ENCODE measurements around the gene EPB41L4A. TPM values are rescaled to one million over a fixed set of nuclear protein-coding genes. Genes with fewer than 3 reads are reported as not detected.

EPB41L4A gene
- total and polyA plus RNA-seq, 4 donors: 23.4 to 67.5 (median 40.4) TPM

- H3K36me3 ChIP-seq (ENCODE audit: control insufficient read depth, insufficient read depth, low read length): no peaks in the 10 kb centered on the region
- WGBS (ENCODE audit: insufficient coverage): 71% methylated on average over 1 of the region's 2 CpGs
- no peak overlapping the region for H3K27ac ChIP-seq (ENCODE audit: low read depth, low read length)
- H3K9me3 ChIP-seq (ENCODE audit: control insufficient read depth, insufficient read depth, low read length): peaks cover 2% of the 10 kb centered on the region
- H3K27me3 ChIP-seq (ENCODE audit: control insufficient read depth, insufficient read depth, low read length): no peaks in the 10 kb centered on the region
- DNase-seq (ENCODE audit: low read depth in 4 of 6, low spot score in 6 of 6): peak in 1 of 6 donors; percentile 71
- H3K4me1 ChIP-seq (ENCODE audit: control insufficient read depth, insufficient read depth, low read length): no peaks in the 10 kb centered on the region
- H3K4me3 ChIP-seq (ENCODE audit: low read depth, low read length): no peak overlapping the region
Observed at GRCh38 chr5:112306956-112307355, 112.1 kb downstream of the EPB41L4A start.

- no CpG with 5 or more reads among the region's 2 CpGs for WGBS (ENCODE audit: insufficient coverage)
- no peak for DNase-seq (ENCODE audit: low read depth in 4 of 6, low spot score in 6 of 6)
- H3K9me3 ChIP-seq (ENCODE audit: control insufficient read depth, insufficient read depth, low read length): peaks cover 3% of the 10 kb centered on the region
- H3K27me3 ChIP-seq (ENCODE audit: control insufficient read depth, insufficient read depth, low read length): no peaks in the 10 kb centered on the region
- H3K36me3 ChIP-seq (ENCODE audit: control insufficient read depth, insufficient read depth, low read length): no peaks in the 10 kb centered on the region
- no peak overlapping the region for H3K4me3 ChIP-seq (ENCODE audit: low read depth, low read length)
- no peak overlapping the region for H3K27ac ChIP-seq (ENCODE audit: low read depth, low read length)
- H3K4me1 ChIP-seq (ENCODE audit: control insufficient read depth, insufficient read depth, low read length): no peaks in the 10 kb centered on the region
Observed at GRCh38 chr5:112304743-112305142, 114.3 kb downstream of the EPB41L4A start.

DNA sequence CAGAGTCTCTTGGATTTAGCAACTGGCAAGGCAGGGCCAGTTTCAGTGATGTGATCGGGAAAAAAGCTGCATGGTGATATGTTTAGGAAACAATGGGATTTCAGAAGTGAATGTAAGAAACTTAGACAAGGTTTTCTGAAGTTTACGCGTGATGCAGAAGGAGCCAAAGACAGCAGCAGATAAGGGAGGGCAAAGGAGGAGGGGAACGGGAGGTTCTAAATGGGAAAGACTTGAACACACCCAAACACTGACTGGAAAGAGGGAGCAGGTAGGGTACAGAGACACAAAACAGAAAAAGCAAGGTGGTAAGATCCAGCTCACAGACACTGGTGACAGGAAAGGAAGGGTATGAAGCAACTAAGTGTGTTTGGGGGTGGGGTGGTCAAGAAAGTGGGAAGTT is 115.4 kb downstream of the EPB41L4A start:
- Histone ChIP-seq H3K9me3 (ENCODE audit: control insufficient read depth, insufficient read depth, low read length) (peaks cover 7% of the 10 kb centered on the region), H3K36me3 (ENCODE audit: control insufficient read depth, insufficient read depth, low read length) (no peaks in the 10 kb centered on the region), H3K27ac (ENCODE audit: low read depth, low read length) (no peak overlapping the region), H3K27me3 (ENCODE audit: control insufficient read depth, insufficient read depth, low read length) (no peaks in the 10 kb centered on the region), H3K4me1 (ENCODE audit: control insufficient read depth, insufficient read depth, low read length) (no peaks in the 10 kb centered on the region), H3K4me3 (ENCODE audit: low read depth, low read length) (no peak overlapping the region)
- 96% methylated on average over 4 of the region's 4 CpGs for WGBS (ENCODE audit: insufficient coverage)
- DNase-seq (ENCODE audit: low read depth in 4 of 6, low spot score in 6 of 6): no peak

GRCh38 chr5:112294126-112294525 is 125.0 kb downstream of the EPB41L4A start:
- Histone ChIP-seq H3K4me1 (ENCODE audit: control insufficient read depth, insufficient read depth, low read length) (no peaks in the 10 kb centered on the region), H3K4me3 (ENCODE audit: low read depth, low read length) (no peak overlapping the region), H3K9me3 (ENCODE audit: control insufficient read depth, insufficient read depth, low read length) (peaks cover 2% of the 10 kb centered on the region), H3K27ac (ENCODE audit: low read depth, low read length) (no peak overlapping the region), H3K36me3 (ENCODE audit: control insufficient read depth, insufficient read depth, low read length) (no peaks in the 10 kb centered on the region), H3K27me3 (ENCODE audit: control insufficient read depth, insufficient read depth, low read length) (no peaks in the 10 kb centered on the region)
- no peak for DNase-seq (ENCODE audit: low read depth in 4 of 6, low spot score in 6 of 6)
- no CpG with 5 or more reads among the region's 5 CpGs for WGBS (ENCODE audit: insufficient coverage)

DNA sequence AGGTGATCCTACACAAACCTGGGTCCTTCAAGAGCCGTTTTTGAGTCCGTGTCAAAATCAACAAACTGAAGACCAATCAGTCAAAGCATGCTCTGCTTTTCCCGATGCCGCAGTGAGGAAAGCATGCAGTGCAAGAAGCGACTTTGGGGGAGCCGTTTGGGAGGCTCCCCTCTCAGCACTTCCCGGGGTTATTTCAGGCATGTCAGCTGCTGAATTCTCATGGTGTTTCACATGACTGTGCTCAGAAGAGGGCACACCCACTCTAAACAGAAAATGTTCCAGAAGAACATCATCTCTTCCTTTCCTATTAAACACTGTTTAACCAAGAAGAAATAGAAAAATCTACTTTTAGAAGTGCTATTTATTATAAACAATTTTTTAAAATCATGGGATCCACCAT is 125.5 kb downstream of the EPB41L4A start:
- H3K36me3 ChIP-seq (ENCODE audit: control insufficient read depth, insufficient read depth, low read length): no peaks in the 10 kb centered on the region
- no peaks in the 10 kb centered on the region for H3K27me3 ChIP-seq (ENCODE audit: control insufficient read depth, insufficient read depth, low read length)
- DNase-seq (ENCODE audit: low read depth in 4 of 6, low spot score in 6 of 6): no peak
- no peaks in the 10 kb centered on the region for H3K9me3 ChIP-seq (ENCODE audit: control insufficient read depth, insufficient read depth, low read length)
- 74% methylated on average over 6 of the region's 7 CpGs for WGBS (ENCODE audit: insufficient coverage)
- H3K27ac ChIP-seq (ENCODE audit: low read depth, low read length): no peak overlapping the region
- no peak overlapping the region for H3K4me3 ChIP-seq (ENCODE audit: low read depth, low read length)
- H3K4me1 ChIP-seq (ENCODE audit: control insufficient read depth, insufficient read depth, low read length): no peaks in the 10 kb centered on the region

GRCh38 chr5:112290691-112291090 is 128.4 kb downstream of the EPB41L4A start:
- no peaks in the 10 kb centered on the region for H3K9me3 ChIP-seq (ENCODE audit: control insufficient read depth, insufficient read depth, low read length)
- no peaks in the 10 kb centered on the region for H3K36me3 ChIP-seq (ENCODE audit: control insufficient read depth, insufficient read depth, low read length)
- no peaks in the 10 kb centered on the region for H3K27me3 ChIP-seq (ENCODE audit: control insufficient read depth, insufficient read depth, low read length)
- H3K4me3 ChIP-seq (ENCODE audit: low read depth, low read length): no peak overlapping the region
- no peak for DNase-seq (ENCODE audit: low read depth in 4 of 6, low spot score in 6 of 6)
- no peak overlapping the region for H3K27ac ChIP-seq (ENCODE audit: low read depth, low read length)
- H3K4me1 ChIP-seq (ENCODE audit: control insufficient read depth, insufficient read depth, low read length): no peaks in the 10 kb centered on the region

DNA sequence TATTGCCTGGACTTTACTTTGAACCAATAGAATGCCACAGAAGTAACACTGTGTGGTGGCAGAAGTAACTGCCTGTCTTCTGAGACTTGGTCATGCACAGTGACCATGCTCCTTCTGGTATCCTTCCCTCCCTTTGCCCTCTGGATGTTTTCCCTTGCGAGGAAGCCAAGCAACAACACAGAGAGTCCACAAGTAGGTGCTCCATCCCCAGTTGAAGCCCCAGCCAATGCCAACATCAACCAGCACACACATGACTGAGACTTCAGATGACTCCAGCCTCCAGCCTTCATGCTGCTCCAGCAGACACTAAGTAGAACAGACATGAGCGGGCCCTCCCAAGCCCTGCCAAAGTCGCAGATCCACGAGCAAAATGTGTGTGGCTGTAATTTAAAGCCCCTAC is 129.6 kb downstream of the EPB41L4A start:
- no peaks in the 10 kb centered on the region for H3K27me3 ChIP-seq (ENCODE audit: control insufficient read depth, insufficient read depth, low read length)
- WGBS (ENCODE audit: insufficient coverage): 93% methylated on average over 4 of the region's 4 CpGs
- H3K4me3 ChIP-seq (ENCODE audit: low read depth, low read length): no peak overlapping the region
- no peak for DNase-seq (ENCODE audit: low read depth in 4 of 6, low spot score in 6 of 6)
- H3K36me3 ChIP-seq (ENCODE audit: control insufficient read depth, insufficient read depth, low read length): no peaks in the 10 kb centered on the region
- H3K9me3 ChIP-seq (ENCODE audit: control insufficient read depth, insufficient read depth, low read length): no peaks in the 10 kb centered on the region
- no peaks in the 10 kb centered on the region for H3K4me1 ChIP-seq (ENCODE audit: control insufficient read depth, insufficient read depth, low read length)
- H3K27ac ChIP-seq (ENCODE audit: low read depth, low read length): no peak overlapping the region

DNA sequence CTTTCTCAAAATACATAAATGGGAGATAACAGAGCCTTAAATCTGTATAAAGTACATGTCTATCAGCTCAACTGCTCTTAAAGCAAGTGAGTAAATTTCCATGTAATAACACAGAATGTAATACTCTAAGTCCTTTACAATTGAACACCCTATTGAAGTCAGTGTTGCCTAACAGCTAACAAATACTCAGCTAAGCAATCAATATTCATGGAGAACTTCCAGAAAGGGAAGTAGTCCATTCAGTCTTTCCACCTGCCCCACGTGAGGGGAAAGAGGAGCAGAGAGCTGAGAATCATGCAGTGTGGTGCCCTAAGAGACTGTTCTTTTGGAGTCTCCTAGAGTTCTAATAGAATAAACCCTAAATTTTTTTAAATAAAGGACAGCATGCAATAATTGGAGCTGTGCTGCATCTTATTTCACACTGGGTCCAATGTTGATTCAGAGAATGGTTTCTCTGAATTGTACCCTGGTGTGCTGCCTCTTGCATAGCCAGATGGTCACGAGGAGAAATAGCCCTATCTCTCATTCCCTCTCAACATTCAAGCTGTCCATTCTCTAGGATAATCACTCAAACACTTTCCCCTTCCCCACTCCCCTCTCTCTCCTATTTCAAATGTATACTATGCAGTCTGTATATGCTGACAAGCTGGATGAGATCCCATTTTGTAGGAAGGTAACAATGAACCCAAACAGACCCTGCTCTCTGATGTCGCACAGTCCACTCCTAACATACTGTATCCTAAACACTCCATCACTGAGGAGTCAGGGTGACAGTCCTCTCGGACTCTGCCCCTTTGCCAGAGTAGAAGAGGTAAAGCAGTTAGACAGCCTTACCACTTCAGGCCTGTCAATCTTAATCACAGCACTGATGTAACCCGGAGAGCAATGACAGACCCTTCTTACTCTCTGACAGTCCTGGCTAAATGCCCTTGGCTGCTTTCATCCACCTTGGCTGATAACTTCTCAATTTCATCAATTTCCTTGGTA is 134.8 kb downstream of the EPB41L4A start:
- Histone ChIP-seq H3K9me3 (ENCODE audit: control insufficient read depth, insufficient read depth, low read length) (no peaks in the 10 kb centered on the region), H3K4me1 (ENCODE audit: control insufficient read depth, insufficient read depth, low read length) (peaks cover 5% of the 10 kb centered on the region), H3K27me3 (ENCODE audit: control insufficient read depth, insufficient read depth, low read length) (no peaks in the 10 kb centered on the region), H3K4me3 (ENCODE audit: low read depth, low read length) (no peak overlapping the region), H3K36me3 (ENCODE audit: control insufficient read depth, insufficient read depth, low read length) (no peaks in the 10 kb centered on the region), H3K27ac (ENCODE audit: low read depth, low read length) (no peak overlapping the region)
- WGBS (ENCODE audit: insufficient coverage): 40% methylated on average over 2 of the region's 5 CpGs
- peak in 2 of 6 donors; percentile 37 to 61 for DNase-seq (ENCODE audit: low read depth in 4 of 6, low spot score in 6 of 6)

GRCh38 chr5:112283034-112283582 is 136.0 kb downstream of the EPB41L4A start:
- 57% methylated on average over 2 of the region's 3 CpGs for WGBS (ENCODE audit: insufficient coverage)
- peak overlapping the region; percentile 85 for H3K27ac ChIP-seq (ENCODE audit: low read depth, low read length)
- no peaks in the 10 kb centered on the region for H3K36me3 ChIP-seq (ENCODE audit: control insufficient read depth, insufficient read depth, low read length)
- H3K9me3 ChIP-seq (ENCODE audit: control insufficient read depth, insufficient read depth, low read length): no peaks in the 10 kb centered on the region
- DNase-seq (ENCODE audit: low read depth in 4 of 6, low spot score in 6 of 6): peak in 1 of 6 donors; percentile 25
- H3K27me3 ChIP-seq (ENCODE audit: control insufficient read depth, insufficient read depth, low read length): no peaks in the 10 kb centered on the region
- no peak overlapping the region for H3K4me3 ChIP-seq (ENCODE audit: low read depth, low read length)
- peaks cover 5% of the 10 kb centered on the region for H3K4me1 ChIP-seq (ENCODE audit: control insufficient read depth, insufficient read depth, low read length)

- WGBS (ENCODE audit: insufficient coverage): 89% methylated on average over 3 of the region's 5 CpGs
- Histone ChIP-seq H3K27ac (ENCODE audit: low read depth, low read length) (no peak overlapping the region), H3K4me1 (ENCODE audit: control insufficient read depth, insufficient read depth, low read length) (peaks cover 8% of the 10 kb centered on the region), H3K27me3 (ENCODE audit: control insufficient read depth, insufficient read depth, low read length) (no peaks in the 10 kb centered on the region), H3K36me3 (ENCODE audit: control insufficient read depth, insufficient read depth, low read length) (no peaks in the 10 kb centered on the region), H3K9me3 (ENCODE audit: control insufficient read depth, insufficient read depth, low read length) (no peaks in the 10 kb centered on the region), H3K4me3 (ENCODE audit: low read depth, low read length) (no peak overlapping the region)
- DNase-seq (ENCODE audit: low read depth in 4 of 6, low spot score in 6 of 6): no peak
Observed at GRCh38 chr5:112279082-112279481, 140.0 kb downstream of the EPB41L4A start.
